ENCODE results near the gene SPDEF.

The SPDEF gene

DNA sequence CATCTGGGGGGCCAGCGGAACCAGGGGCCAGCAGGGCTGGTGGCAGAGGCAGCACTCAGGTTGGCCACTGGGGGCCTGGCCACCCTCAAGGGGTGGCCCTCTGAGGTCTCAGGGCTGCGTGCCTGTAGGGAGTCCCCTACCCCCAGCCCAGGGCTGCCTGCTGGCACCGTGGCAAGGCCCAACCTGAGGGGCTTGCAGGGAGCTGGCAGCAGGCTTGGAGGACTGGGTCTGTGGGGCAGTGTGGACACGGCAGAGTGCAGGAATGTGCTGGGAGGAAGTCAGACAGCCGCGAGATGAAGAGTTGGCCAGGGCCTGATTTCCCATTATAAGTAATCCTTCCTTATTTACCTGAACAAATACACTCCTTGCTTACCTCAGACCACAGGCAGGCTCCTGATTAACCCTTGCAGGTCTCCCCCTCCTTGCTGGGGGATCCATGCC lies at the start of gene SPDEF:
Gene SPDEF (minus strand): TSS at position 299 of the 441 bp plus-strand sequence. CDS start 11,874 bp downstream, outside the sequence.
- no peak for DNase-seq (ENCODE audit: low read depth in 2 of 2)

DNA sequence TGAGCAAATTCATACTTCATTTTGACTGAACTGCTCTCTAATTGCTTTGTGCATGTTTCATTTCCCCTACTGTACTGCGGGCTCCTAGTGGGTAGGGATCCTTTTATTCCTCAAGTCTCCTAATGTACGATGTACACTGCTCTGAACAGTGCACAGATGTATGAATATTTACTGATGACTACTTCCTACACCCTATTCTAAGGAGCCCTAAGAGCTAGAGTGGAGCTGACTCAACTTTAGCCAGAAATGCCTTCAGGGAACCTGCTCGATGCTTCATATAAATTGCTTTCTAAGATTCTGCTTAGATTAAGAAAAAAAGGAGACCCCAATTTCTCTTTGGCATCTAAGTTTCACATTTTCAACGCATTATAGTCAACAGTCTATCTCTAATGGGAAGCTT lies 47.6 kb upstream of the SPDEF start:
- no peak for DNase-seq (ENCODE audit: low read depth in 2 of 2)

DNA sequence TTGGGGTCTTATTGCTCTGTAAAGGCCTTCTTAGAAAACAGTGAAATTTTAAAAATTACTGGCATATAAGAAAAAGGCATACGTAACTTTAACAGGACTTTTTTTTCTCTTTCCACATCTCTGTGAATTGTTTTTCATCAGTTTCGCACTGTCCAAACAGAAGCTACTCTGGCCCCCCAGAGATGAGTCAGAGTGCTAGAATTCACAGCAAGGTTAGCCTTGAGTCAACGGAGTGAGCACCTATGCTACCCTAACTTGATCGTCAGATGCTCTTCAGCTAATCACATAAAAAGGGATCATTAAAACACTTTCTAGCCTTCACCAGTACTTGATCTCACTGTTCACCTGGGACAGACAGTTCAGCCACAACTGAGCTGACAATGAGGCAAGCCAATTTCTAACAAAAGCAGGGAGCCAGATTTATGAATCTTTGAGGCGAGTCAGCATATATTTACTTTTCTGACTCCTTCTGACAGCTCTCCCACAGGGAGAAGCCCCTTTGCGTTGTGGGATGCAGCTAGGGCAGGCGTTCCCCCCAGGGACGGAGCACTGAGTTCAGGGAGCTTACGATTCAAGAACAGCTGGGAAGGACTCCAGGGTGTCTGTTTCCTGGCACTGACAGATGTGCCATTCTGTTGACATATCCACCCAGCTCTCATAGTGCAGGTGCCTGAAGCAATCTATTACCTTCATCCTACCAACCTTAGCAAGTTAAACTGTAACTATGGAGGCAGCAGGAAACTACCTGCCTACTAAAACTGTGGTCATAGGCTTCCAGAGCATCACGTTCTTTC lies 46.4 kb upstream of the SPDEF start:
- no peak for DNase-seq (ENCODE audit: low read depth in 2 of 2)

DNA sequence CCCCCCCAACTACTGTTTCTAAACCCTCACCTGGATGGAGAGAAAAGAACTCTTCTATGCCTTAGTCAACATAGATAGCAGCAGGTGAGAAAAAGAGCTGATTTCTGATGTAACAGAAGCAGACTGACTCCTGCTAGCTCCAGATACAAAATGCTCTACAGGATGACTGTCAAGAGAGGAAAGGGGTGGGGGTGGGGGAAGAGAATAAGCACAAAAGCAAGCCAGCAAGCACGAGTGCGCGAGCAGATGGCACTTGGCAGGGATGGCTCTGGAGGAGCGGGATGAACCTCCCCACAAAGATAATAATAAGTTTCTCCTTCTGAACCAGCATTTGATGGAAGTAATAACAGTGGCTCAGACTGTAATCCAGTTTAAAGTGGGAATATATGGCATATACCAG lies 45.6 kb upstream of the SPDEF start:
- no peak for DNase-seq (ENCODE audit: low read depth in 2 of 2)

DNA sequence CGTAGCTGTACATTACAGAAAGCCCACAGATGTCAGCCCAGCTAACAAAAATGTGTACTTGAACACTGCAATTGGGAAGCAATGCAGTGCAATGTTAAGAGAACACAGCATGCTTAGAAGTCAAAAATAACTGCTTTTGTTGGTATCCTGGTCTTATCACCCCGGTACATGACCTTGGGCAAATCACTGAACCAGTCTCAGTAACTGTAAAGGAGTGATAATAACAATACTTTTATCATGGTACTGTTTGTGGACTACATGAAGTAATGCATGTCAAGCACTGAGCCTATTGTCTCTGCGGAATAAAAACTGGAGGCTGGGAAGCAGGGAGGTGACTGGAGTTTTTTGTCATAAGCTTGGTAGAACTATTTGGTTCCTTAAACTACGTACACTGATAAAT lies 44.7 kb upstream of the SPDEF start:
- no peak for DNase-seq (ENCODE audit: low read depth in 2 of 2)

DNA sequence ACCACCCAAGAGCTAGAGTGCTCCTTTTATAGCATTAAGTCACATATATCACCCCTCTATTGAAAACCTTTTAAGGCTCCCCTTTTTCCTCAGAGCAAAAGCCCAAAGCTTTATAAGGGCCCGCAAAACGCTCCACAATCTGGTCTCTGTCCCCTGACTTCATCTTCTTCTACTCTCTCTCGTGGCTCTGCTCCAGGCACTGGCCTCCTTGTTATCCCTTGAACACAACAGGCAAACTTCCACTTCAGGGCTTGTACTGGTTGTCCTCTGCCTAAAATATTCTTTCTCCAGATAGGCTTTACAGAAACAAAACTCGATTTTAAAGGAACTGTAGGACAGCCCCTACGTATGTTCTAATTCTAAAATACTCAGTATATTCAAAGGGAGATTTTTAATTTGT lies 44.0 kb upstream of the SPDEF start:
- DNase-seq (ENCODE audit: low read depth in 2 of 2), result no peak

DNA sequence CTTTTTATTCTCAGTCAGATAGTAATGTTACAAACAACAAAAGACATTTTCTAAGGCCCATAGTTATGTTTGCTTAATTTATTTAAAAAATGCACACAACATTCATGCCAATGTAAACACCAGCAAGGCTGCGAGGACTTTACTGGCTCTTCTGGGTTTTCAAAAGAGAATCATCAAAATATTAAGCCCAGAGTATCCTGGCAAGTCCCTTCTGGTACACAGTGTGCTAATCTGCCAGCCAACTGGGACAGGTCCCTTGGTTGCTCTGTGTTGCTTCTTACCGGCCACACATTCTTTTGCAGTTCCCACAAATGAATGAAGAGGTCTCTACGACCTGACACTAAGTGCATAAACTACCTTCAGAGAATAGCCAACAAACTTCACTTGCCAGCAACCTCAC lies 42.6 kb upstream of the SPDEF start:
- no peak for DNase-seq (ENCODE audit: low read depth in 2 of 2)

DNA sequence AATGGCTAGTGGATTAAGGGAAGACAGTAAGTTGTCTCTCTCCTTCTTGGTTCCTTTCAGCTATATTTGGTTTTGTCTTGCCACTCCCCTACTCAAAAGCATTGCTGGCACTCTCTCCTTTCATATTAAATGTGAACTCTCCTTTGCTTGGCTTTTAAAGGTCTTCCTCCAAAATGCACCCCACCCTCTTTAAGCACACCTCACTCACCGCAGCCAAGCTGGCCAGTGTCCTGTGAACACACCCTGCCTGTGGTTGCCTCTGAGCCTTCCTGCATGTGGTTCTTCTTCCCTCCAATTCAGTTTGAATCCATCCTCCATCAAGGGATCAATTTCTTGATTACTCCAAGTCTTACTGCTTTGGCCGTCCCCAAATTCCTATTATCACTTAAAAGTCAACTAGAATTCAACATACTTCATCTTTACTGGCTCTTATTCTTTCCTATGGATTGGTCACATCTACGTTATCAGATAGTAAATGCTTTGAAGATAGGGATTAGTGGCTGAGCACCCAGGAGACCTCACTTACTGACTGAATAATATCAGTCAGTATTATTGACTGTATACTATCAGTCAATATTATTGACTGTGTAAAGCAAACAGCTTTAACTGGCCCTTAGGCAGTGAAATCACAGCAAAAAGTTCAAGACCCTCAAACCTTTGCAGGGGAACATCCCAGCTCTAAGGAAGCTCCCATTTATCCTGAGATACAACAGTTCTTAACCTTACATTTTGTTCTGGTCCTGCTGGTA lies 41.6 kb upstream of the SPDEF start:
- DNase-seq (ENCODE audit: low read depth in 2 of 2), result no peak

DNA sequence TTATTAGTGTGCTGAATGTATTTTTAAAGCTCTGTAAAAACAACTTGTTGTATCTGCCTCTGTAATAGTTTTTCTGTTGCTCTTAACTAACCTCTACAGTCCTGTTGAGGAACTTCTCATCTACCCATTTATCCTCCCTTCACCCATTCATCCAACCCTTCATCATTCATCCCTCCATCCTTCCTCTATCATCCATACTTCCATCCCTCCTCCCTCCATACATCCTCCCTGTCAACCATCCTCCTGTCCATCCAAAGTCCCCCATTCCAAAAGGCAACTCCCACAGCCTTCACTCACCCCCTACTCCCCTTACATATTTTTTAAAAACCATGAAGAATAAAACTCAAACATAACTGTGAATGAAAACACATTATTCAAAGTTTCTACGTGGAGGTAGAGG lies 40.7 kb upstream of the SPDEF start:
- no peak for DNase-seq (ENCODE audit: low read depth in 2 of 2)

DNA sequence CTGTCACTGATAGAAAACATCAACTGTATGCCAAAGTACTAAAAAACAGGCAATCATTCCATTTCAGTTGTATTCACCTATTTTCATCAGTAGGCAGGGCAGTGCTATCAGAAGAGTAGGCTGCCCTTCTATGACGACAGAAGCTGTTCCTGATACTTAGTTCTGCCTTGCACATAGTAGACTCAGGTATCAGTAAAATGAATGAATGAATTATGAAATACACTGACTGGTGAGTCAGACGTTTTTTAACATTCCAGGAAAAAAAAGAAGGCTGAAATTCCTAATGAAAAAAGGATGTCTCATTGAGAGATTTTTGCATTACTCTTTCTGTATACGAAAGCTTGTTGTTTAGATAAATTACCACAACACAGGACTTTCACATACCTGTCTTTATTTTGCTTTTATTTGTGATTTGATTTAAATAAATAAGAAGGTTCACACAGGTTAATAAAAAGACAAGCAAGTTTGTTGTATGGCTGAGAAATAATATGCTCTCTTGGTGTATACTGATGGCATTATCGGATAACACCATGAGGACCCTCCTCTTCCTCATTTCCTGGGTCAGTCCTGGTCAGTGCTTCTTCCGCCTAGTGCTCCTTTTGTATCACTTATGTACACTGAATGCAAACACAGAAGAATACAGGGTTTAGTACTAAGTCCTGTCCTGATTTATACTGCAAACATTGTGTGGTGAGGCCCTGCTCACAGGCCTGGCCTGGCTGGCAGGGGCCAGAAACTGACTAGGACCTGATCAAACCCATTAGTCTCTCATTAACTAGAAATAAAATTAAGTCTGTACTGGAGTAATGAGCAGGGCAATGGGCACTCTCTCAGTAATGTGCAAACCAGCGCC lies 39.4 kb upstream of the SPDEF start:
- DNase-seq (ENCODE audit: low read depth in 2 of 2), result no peak

DNA sequence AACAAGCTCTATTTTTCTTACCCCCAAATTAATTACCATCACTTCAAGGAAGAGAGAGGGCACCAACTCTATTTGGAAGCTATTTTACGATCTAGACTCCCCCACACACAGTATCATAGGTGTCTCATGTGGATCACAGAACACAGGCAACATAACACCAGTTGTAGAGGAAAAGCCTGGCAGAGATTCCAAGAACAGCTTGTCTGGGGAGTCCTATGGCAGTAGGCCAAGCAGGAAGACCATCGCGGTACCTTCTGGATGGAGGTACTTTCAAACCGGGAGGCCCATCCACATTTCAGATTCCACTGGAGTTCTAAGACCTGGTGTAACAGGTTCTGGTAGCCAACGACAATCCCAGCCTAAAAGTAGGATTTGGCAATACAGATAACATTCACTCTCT lies 37.6 kb upstream of the SPDEF start:
- DNase-seq (ENCODE audit: low read depth in 2 of 2), result no peak

DNA sequence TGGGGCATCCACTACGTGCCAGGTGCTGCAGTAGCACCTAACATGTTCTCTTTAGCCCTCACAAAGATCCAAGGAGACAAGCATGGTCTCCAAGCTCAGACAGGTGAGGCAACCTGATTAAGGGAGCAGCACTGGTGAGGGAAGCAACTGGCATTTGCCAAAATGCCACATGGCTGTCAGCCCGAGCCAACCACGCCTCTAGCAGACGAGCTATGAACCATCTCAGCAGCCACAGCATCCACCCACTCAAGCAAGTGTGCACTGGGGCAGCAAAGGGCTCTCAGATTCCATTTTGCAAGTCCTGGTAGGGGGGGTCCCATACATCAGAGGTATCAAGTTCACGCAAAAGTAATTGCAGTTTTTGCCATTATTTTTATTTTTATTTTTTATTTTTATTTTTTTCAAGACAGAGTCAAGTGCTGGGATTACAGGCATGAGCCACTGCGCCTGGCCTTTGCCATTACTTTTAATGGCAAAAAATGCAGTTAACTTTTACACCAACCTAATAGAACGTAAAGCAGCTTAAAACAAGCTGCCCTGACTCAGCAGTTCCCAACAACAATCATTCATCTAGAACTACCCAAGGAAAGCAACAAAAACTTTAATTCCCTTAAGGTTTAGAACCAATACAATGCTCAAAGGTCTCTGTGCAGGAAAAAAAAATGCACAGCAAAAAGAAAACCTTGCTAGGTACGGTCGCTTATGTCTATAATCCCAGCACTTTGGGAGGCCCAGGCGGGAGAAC lies 36.3 kb upstream of the SPDEF start:
- no peak for DNase-seq (ENCODE audit: low read depth in 2 of 2)

DNA sequence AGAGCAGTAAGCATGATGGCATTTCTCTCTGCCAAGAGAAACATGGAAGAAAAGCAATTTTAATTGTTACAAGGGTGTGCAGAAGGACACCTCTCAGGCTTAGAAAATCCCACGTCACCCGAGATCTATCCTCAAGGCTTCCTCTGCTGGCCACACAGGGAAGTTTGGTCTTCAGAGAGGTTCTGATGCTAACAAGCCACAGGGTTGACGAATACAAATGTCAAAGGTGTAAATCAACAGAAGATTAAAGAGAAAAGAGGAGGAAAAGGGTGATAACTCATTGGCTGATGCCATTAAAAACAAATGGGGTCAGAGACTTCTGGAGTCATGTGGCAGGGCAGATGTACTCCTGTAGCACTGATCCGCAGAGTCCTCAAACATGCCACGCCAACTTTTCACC lies 33.6 kb upstream of the SPDEF start:
- DNase-seq (ENCODE audit: low read depth in 2 of 2), result no peak

DNA sequence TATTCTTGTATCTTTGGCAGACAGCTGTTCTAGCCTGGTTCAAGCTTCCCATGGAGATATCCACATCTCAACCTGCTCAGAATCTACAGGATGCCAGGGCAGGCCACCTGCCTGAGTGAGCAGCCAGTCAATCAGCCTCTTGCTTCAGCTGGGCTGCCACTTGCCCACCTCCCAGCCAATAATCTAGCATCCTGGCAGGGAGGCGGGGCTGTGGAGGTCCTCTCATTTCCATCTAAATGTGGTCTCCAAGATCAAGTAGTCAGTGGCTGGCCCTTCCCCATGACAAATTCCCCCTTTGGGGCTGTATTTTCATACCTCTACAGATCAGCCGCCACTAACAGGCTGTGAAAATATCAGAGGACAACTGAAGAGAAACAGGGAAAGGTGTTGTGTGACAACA lies 33.0 kb upstream of the SPDEF start:
- no peak for DNase-seq (ENCODE audit: low read depth in 2 of 2)

DNA sequence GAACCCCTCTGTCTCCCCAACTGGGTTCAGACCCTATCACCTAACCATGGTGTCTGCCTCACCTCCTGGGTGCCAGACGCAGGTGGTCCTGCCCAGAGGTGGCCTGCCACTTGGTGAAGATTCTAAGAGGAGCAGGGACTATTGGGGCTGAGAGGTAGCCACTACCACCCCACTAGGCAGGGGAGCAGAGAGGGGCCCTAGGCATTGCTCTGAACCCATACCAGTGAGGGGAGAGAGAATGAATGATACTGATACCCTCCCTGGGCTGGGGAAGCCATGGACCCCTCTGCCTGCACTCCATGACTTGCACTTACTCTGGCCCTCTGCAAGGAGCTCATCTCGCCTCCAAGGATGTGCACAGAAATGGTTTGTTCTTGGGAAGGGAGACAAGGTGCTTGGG lies 31.7 kb upstream of the SPDEF start:
- no peak for DNase-seq (ENCODE audit: low read depth in 2 of 2)

DNA sequence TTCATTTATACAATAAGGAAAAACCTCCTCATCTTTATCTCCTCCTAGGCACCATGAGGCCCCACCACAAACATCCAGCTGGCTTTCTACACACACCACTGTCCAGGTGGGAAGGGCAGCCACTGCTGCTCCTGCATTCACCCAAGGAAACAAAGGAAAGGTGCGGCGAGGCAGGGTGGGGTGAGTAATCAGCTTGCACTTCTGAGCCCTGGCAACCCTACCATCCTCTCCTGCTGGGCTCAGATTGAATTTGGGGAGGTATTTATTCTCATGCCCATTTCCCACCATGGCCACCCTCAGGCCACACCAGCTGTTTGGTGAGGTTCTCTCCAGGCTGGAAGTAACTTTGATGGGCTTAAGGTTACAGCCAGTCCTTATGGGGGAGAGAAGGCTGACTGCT lies 31.2 kb upstream of the SPDEF start:
- DNase-seq (ENCODE audit: low read depth in 2 of 2), result no peak

DNA sequence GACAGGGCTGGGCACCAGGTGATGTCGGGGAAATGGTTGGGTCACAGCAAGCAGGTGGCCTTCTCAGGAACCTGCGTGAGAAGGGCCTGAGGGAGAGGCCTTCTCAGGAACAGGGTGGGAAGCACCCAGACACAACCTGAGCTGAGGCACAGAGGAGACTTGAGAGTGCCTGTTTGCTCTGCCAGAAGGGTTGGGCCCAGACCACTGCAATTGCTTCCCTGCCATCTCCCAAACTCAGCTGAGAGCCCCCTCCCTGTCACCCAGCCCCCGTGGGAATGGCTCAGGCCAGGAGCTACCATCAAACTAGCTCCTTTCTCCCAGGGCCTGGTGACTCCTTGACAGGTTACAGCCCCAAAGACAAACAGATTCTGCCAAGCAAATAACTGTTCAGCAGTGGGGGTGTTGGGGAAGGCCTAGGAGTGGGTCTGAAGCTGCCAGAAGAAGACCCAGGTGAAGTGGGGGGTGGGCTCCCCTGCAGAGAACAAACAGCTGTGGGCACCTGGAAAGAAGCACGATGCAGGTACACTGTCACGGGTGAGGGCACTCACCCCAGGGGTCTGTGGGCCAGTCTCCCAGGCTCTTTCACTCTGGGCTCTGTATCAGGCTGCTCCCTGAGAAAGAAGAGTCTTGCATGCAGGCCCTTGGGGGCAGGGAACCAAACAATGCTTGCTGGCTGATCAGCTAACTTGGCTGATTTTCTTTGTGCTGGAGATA lies 30.4 kb upstream of the SPDEF start:
- DNase-seq (ENCODE audit: low read depth in 2 of 2), result no peak

DNA sequence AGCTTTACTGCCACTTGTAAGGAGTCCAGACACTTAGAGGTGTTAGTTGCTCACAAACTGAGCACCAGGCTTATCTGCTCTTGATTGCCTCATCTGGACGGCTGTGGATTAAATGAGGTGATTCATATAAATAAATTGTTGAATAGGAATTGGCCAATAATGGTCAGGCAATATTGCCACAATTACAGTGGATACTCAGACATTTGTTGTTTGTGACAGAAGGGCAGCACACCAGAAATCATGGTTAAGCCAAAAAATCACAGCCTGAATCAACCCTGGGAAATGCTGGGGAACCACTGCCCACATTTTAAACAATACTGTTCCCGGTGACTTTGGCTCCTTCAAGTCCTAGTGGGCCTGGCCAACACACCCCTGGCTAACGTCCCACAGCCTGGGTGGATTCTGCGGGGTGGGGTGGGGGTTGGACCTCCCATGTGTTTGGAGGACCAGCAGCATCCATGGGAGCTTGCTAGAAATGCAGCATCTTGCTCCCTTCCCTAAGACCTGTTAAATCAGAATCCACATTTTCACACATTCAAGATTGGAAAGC lies 29.5 kb upstream of the SPDEF start:
- no peak for DNase-seq (ENCODE audit: low read depth in 2 of 2)

DNA sequence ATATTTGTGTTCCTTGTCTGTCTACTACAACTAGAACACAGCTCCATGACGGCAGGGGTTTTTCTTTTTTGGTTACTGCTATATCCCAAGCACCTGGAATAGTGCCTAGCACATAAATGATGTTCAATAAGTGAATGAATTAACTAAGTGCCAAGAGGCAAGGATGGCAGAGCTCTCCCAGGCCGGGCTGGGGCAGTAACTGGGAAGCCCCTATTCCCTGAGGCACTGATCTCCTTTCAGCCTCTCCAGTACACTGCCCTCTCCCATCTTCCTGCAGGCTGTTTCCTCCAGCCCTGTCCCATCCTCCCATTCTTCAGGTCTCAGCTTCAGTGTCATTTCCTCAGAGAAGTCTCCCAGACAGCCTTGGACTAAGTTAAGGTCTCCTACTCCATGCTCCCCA lies 29.0 kb upstream of the SPDEF start:
- DNase-seq (ENCODE audit: low read depth in 2 of 2), result no peak

DNA sequence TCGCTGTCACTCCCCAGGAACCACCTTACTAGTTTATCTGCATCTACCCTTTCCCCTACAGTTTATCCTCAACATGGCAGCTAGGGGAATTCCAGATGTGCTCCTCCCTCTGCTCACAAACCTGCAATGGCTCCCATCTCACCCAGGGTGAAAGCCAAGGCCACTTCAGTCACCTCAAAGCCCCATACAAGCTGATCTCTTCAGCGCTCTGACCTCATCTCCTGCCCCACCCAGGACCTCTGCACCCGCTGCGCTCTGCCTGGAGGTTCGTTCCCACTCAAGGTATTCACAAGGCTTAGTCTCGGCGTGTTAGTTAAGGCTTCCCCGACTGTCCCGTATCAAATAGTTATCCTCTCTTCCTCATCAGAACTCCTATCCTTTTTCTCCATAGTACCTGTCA lies 28.6 kb upstream of the SPDEF start:
- no peak for DNase-seq (ENCODE audit: low read depth in 2 of 2)
